ENCODE measurements around the gene NT5M.

GRCh38 chr17:17325228-17325627 is 22.1 kb downstream of the NT5M start:
- TF ChIP-seq CTCF (IDR thresholded peaks at IDR 0.05) (no peak), POLR2A (IDR thresholded peaks at IDR 0.05) (no peak)
